Measurements from ENCODE around the gene GUCY1A1. TPM values are rescaled to one million over a fixed set of nuclear protein-coding genes. Genes with fewer than 3 reads are reported as not detected.

Gene GUCY1A1
- total RNA-seq, 1 experiment from 2014 or later = not detected

- ATAC-seq = no peak
Observed at GRCh38 chr4:155706147-155706546, 39.5 kb downstream of the GUCY1A1 start.

More at GRCh38 chr4:155706147-155706546, 39.5 kb downstream of the GUCY1A1 start:
- ChIA-PET POLR2A (no interaction called here), CTCF (no interaction called here), RAD21 (ENCODE audit: low non-redundant PET in 1 of 2, low total read pairs in 2 of 2, uncharacterized antibody in 2 of 2, unreplicated experiment in 2 of 2) (no interaction called here)
- Histone ChIP-seq H3K4me1 (ENCODE audit: control insufficient read depth in 1 of 2, insufficient read depth in 2 of 2, low read length in 2 of 2) (peaks cover 6% of the 10 kb centered on the region in 2 experiments; a peak in 2 of 4 replicates), H3K9me2 (ENCODE audit: insufficient read depth) (no peaks in the 10 kb centered on the region), H3K27ac (ENCODE audit: low read depth, low read length) (no peak overlapping the region), H3K36me3 (ENCODE audit: control insufficient read depth in 1 of 2, insufficient read depth in 2 of 2, low read length in 2 of 2) (no peaks in the 10 kb centered on the region), H3K4me2 (ENCODE audit: low read length) (no peak overlapping the region), H3K9me3 (ENCODE audit: control insufficient read depth in 1 of 2, insufficient read depth in 1 of 2, low read depth in 1 of 2, low read length in 2 of 2) (no peaks in the 10 kb centered on the region), H4K20me1 (ENCODE audit: insufficient read depth) (no peaks in the 10 kb centered on the region), H3K27me3 (ENCODE audit: insufficient read depth, low read length) (no peaks in the 10 kb centered on the region), H3K79me2 (ENCODE audit: insufficient read depth, low read length) (no peaks in the 10 kb centered on the region), H3K9ac (ENCODE audit: low read length) (no peak overlapping the region), H3K4me3 (replicated peaks in 1 of 2; ENCODE audit: low read depth in 1 of 2, low read length in 2 of 2) (no peak overlapping the region), H2AFZ (ENCODE audit: low read depth, low read length, poor library complexity, severe bottlenecking) (no peak overlapping the region)
- intact Hi-C loops (cut with micrococcal nuclease) = no loop called here
- TF ChIP-seq ZFX (IDR thresholded peaks at IDR 0.05) = no peak
- no peak for TF ChIP-seq EGR1 (IDR thresholded peaks at IDR 0.05; ENCODE audit: low read depth)
- no peak for TF ChIP-seq ELF1 (IDR thresholded peaks at IDR 0.05; ENCODE audit: borderline replicate concordance, low read depth)
- no peak for TF ChIP-seq JUND (IDR thresholded peaks at IDR 0.05)
- no peak for TF ChIP-seq FOSL1 (IDR thresholded peaks at IDR 0.05; ENCODE audit: low read depth)
- TF ChIP-seq SP1 (IDR thresholded peaks at IDR 0.05; ENCODE audit: low read depth) = no peak
- no peak for TF ChIP-seq POLR2A (IDR thresholded peaks at IDR 0.05; ENCODE audit: borderline replicate concordance, extremely low read depth, insufficient read depth, insufficient read length)
- no peak for TF ChIP-seq SIN3A (IDR thresholded peaks at IDR 0.05; ENCODE audit: low read depth)
- no peak for TF ChIP-seq SRF (IDR thresholded peaks at IDR 0.05; ENCODE audit: low read depth)
- TF ChIP-seq TCF7L2 (IDR thresholded peaks at IDR 0.05; ENCODE audit: borderline replicate concordance, extremely low read depth, insufficient read depth, insufficient read length) = no peak
- no peak for TF ChIP-seq ATF3 (IDR thresholded peaks at IDR 0.05)
- no peak for TF ChIP-seq CEBPB (IDR thresholded peaks at IDR 0.05; ENCODE audit: low read depth)
- TF ChIP-seq, protein P1, sequence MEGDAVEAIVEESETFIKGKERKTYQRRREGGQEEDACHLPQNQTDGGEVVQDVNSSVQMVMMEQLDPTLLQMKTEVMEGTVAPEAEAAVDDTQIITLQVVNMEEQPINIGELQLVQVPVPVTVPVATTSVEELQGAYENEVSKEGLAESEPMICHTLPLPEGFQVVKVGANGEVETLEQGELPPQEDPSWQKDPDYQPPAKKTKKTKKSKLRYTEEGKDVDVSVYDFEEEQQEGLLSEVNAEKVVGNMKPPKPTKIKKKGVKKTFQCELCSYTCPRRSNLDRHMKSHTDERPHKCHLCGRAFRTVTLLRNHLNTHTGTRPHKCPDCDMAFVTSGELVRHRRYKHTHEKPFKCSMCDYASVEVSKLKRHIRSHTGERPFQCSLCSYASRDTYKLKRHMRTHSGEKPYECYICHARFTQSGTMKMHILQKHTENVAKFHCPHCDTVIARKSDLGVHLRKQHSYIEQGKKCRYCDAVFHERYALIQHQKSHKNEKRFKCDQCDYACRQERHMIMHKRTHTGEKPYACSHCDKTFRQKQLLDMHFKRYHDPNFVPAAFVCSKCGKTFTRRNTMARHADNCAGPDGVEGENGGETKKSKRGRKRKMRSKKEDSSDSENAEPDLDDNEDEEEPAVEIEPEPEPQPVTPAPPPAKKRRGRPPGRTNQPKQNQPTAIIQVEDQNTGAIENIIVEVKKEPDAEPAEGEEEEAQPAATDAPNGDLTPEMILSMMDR (IDR thresholded peaks at IDR 0.05 in 2 of 3, conservative IDR thresholded peaks at IDR 0.05 in 1 of 3; ENCODE audit: borderline replicate concordance in 1 of 3, insufficient read depth in 1 of 3, low read depth in 2 of 3, low read length in 2 of 3) = no peak
- TF ChIP-seq EZH2phosphoT487 (IDR thresholded peaks at IDR 0.05; ENCODE audit: borderline replicate concordance) = no peak
- no peak for TF ChIP-seq YY1 (IDR thresholded peaks at IDR 0.05; ENCODE audit: extremely low read depth, insufficient replicate concordance, low read depth, low read length)
- no peak for TF ChIP-seq RAD21 (IDR thresholded peaks at IDR 0.05; ENCODE audit: low read depth)
- no TSS peak for BruUV-seq (replicated peaks)
- no peak for DNase-seq (ENCODE audit: low read depth, low spot score)

Data from HCT116 (cell line).